Daoy (cell line): ENCODE data around the gene MYDGF. TPM values are rescaled to one million over a fixed set of nuclear protein-coding genes. Genes with fewer than 3 reads are reported as not detected.
"Not testable (repeated sequence)": the region's sequence is repeated elsewhere in the genome, so short reads cannot be mapped to it uniquely, and the experiment has no call there.

Experiments
- DNase-seq: peaks from one replicate; pipeline ENCODE4 v3.0.0-alpha.2; 2015; ENCODE audit warnings: low read depth
- total RNA-seq: library from RNA; depleted of rRNA; stranded (reverse); fragments of >200 nt; shearing (Covaris generic); gene quantifications from 2 replicates; pipeline ENCODE4 v1.2.3, GENCODE V29; 2014

Gene MYDGF
- total RNA-seq, 1 experiment from 2014 or later = 171 TPM

DNA sequence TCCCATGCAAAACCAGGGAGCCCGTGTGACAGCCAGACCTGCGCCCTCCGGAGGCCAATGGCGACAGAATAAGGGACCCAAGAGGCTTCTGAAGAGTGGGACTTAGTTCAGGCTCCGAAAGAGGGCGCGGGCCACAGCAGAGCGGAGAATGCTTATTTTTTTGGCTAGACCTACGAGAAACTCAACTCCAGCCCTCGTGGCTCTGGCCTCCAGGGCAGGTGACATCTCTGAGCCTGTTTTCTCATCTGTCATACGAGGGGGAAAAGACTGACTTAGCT lies 30.5 kb upstream of the MYDGF start:
- DNase-seq = no peak

DNA sequence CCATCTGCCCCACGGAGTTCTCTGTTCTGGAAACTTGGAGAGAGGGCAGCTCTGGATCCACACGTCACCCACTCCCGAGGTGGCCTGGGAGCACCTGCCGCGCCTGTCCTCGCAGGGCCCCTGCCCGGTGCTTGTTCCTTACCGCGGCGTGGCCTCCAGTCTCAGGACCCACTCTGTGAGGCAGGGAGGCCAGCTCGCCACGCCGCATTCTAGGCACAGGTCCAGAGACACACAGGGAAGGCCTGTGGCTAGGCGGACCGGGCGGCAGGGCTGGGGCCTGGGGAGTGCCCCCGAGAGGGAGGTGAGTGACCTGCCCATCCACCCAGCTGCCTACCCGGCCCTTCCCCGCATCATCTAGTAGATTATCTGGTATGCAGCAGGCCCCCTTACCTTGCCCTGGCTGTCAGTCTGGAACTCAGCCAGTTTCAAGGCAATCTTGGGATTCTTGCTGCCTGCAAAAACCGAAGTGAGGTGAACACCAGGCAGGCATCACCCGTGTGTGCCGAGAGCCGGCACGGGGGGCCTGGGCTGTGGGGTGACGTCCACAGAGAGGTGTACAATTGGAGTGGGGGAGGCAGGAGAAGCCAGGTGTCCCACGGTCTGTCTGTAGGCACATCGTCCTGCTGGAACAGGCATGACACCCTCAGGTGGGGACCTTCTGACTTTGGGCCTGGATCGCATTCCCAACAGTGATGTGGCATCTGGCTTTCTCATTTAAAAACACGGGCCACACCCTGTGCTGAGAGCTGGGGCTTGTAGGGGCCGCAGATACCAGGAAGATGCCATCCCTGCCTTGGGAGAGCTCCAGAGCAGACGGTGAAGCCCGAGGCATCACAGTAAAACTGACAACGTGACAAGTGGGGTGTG lies 29.9 kb upstream of the MYDGF start:
- DNase-seq = no peak

DNA sequence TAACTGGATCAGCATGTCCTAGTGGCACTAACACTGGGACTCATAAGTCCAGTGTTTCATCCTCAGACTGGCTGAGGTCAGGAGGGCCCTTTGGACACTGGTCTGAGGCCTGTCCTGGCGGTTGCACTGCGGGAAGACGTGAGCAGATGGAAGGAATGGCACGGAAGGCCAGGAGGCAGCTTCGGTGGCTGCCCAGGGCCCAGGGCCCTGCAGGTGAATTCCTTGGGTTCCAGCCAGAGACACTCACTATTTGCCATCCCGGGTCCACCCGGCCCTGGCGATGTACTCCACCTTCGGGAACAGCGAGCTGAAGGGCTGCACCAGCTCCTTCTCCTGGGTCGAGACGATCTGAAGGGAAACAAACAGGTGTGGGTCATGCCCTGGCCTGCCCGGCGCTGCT lies 27.2 kb upstream of the MYDGF start:
- no peak for DNase-seq

DNA sequence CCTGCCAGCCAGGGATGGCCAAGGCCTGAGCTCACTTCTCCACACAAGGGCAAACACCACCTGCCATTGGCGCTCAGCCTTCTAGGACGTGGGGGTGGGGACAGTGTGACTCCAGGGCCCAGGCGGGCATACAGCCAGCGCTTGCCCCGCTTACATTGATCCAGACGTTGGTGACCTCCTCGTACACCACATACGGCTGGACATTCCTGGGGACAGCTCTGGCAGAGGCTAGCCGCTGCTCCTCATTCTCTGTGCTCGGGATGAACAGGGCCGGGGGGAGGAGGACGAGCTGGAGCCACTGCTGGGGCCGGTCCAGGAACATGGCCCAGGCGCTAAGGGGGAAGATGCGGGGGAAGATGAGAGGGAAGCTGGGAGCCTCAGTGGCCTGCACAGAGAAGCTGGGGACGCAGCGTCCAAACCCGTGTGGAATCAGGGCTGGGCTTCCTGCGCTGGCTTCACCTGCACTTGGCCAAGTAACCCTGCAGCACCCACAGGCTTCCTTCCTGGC lies 25.1 kb upstream of the MYDGF start:
- no peak for DNase-seq

DNA sequence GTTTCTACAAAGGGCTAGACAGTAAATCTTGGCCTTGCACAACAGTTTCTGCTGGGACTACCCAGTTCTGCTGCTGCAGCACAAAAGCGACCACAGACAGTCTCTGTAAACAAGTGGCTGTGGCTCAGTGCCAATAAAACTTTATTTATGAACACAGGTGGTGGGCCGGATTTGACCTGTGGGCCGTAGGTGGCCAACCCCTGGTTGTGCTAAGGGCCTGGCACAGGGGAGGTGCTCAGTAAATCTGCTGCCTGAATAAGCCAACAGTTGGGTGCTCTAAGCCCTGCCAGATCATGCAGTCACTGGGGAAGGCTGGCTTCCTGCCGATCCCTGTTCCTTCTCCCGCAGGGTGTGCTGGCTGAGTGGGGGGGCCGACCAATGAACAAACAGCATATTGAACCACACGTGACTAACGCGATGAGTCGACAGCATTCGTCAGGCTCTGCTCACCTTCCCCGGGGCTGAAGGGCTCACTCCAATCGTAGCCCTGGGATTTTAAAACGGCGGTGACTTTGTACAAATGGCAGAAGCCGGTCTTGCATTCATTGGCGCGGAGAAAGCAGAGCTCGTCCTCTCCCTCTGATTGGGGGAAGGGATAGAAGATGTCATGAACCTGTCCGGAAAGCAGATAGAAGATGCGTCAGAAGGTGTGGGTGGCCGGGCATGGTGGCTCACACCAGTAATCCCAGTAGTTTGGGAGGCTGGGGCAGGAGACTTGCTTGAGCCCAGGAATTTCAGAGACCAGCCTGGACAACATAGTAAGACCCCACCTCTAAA lies 24.3 kb upstream of the MYDGF start:
- peak; percentile 97 for DNase-seq

DNA sequence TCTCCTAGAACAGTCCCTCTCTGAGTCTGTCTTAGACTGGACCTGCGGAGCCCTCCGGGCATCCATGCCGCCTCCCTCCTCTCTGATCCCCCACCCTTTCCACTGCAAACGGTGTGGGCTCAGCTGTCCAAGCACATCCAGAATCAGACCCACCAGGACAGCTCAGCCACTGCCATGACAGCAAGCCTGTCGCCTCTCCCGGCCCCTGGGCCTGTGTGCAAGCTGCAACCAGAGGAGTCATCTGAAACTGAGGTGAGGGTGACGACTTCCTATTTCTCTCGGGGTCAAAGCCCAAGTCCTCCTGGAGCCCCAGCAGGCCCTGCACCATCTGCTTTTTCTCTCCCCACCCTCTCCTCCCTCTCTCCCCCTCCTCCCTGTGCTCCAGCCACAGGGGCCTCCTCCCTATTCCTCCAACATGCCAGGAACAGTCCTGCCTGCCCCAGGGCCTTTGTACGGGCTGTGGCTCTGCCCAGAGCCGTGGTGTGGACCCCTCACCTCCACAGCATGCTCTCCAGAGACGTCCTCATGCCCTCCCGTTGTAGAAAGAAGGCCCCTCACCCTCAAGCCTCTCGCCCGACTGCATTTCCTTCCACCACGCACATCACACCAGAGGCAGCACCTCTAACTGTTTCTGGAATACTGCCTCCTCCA lies 23.5 kb upstream of the MYDGF start:
- DNase-seq = no peak

DNA sequence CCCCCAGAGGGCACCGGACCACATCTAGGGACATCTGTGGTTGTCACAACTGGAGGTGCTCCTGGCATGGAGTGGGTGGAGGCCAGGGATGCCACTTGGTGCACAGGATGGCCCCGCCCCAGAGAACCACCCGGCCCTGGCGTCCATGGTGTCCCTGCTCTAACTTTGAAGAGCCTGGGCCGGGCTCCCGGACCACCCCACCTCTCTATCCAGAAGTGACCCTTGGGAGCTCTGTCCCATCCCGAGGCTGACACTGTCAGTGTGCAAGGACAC lies 22.9 kb upstream of the MYDGF start:
- DNase-seq = no peak

DNA sequence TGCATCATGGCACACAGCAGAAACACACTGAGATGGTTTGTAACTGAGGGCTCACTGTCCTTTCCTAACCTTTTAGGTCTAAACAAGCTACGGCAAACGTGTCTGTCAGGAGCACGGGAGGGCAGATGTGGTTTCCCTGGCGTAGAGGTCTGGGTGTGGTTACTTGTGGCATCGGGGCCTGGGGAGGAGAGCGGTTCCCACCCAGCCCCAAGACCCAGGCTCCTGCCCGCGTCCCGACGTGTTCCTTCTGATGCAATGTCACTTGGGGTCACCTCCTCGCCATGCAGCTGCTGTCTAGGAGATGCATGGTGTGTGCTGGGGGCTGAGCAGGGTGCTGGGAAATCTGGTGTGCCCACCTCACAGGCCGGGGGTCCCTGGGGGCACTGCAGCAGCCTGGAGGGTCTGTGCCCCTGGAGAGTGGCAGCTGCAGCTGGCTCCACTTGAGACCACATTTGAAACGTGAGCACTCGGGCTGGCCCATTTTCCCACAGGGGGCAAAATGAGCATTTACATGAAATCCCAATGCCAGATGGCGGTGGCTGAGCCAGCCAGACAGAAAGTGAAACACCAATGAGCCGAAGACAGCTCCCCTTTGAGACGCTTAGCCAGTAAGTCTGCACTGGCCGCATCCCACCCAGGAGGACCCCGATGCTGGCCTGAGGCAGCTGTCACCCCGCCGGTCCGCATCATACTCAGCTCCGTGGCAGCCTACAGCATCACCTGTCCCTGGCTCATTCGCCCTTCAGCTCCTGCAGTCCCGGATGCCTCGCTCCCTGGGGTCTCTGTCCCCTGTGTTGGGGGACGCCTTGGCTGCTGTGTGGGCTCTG lies 22.3 kb upstream of the MYDGF start:
- DNase-seq = no peak

DNA sequence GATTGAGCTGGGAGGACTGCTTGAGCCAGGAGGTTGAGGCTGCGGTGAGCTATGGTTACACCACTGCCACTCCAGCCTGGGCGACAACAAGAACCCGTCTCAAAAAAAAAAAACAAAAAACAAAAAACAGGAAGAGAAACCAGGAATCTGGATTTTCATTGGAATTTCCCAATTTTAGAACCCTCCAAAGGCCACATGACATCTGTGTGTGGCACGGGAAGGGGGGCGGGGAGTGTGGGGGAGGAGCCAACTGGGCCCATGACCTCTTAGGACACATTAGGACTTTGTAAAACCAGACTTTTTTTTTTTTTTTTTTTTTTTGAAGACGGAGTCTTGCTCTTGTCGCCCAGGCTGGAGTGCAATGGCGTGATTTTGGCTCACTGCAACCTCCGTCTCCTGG lies 21.2 kb upstream of the MYDGF start:
- DNase-seq = no peak

DNA sequence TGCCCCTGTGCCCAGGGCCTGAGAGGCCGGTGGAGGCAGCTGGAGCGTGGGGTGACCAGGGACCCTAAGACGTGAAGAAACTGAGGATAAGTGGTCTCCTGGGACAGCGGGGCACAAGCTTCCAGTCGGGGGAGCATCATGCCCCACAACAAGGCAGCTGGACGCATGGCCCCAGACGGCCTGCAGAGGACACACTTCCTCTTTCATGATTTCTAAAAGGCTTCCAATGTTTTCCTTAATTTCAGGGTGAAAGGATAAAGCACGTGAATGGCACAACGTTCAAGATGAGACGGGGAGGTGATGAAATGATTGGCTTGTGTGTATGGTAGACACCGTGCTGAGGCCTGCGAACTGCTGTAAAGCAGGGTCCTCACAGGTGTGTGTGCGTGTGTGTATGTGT lies 20.2 kb upstream of the MYDGF start:
- DNase-seq = no peak

DNA sequence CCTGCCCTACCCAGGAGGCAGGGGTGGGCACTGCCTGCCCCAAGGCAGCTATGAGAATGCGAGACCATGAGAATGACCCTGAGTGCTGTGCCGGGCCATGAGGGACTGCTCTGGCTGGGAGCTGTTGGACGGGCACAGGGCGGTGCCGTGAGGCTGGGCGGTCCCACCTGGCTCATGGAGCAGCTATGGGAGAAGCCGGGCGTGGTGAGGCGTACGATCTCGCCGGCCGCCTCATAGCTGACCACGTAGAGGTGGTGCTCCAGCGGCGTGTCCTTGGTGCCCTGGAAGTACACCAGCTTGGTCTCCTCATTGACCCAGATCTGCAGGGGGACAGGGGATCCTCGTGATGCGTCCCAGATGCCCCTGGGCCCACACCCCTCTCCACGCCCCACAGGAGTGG lies 19.3 kb upstream of the MYDGF start:
- no peak for DNase-seq

DNA sequence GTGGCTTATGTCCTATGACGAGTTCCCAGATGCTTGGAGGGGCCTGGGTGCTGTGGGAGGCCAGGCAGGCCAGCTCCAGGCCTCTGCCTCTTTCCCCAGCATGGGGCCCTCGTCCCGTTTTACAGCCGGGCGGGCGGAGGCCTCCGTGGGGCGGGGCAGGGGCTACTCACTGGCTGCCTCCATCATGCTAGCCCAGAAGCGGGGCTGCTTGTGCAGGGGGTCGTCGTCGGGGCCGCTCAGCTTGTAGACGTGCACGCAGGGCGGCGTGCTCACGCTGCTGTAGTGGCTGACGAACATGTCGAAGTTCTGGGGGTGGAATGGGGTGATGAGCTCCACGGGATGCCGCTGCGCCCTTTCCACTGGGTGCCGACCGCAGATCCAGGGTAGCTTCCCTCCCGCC lies 18.4 kb upstream of the MYDGF start:
- DNase-seq = no peak

DNA sequence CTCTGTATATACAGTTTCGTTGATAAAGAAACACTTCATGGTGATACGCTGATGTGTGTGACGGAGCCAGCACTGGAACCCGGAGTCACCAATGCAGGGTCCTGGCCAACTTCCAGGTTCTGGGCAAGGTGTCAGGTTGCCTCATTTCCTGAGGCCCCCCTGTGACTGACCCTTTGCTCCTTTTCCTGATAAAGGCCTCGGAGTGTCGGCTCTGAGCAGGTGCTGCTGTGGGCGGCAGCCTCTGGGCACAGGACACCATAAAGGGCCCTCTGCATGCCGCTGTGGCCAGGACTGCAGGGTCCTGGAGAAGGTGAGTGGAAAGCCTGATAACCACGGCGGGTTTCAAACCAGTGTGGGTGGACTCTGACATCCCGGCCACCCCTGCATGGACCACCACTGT lies 17.3 kb upstream of the MYDGF start:
- DNase-seq = peak; percentile 44

DNA sequence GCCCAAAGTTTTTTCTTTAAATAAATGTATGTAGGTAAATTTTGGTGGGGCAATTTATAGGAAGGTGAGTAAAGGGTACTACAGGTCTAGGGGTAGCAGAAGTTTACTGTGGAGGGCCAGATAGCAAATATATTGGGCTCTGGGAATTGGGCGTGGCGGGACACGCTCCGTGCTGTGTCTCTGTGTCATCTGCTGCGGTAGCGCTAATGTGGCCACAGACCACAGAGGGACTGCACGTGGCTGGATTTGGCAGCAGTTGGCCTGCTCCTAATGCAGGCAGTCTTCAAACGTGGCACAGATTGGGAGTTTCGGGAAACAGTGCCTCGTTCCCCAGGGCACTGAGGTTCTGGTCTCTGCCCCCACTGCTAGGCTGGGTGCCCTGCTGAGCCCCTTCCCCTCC lies 16.6 kb upstream of the MYDGF start:
- no peak for DNase-seq

DNA sequence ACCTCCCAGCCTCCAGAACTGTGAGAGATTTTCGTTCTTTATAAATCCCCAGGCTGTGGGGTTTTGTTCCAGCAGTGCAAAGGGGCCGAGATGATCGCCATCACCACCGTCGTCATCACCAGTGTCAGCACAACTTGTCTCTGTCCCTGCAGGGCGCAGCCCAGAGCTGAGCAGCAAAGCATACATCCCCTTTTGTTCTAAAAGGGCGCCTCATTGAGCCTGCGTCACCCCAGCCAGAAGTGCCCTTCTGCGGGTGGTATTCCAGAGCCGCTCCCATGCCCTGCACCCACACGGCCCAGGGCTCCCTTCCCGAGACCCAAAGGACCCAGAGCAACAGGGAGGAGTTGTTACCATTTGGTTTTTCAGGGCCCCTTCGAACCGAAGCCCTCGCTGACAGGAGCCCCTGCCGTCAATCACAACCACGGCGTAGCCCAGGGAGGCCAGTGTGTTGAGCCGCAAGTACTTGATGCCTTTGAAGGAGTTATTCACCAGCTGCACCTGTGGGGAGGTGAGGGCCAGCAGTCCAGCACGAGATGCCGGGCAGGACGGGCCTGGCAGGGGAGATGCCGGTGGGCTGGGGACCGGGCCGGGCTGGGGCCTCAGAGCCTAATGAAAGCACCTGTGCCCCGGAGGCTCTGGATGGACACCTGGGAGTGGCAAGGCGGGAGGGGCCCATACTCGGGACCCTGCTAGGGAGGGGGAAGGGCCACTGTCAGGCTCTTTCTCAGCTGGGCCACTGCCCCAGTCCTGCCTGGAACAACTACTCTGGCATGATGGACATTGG lies 14.4 kb upstream of the MYDGF start:
- no peak for DNase-seq

DNA sequence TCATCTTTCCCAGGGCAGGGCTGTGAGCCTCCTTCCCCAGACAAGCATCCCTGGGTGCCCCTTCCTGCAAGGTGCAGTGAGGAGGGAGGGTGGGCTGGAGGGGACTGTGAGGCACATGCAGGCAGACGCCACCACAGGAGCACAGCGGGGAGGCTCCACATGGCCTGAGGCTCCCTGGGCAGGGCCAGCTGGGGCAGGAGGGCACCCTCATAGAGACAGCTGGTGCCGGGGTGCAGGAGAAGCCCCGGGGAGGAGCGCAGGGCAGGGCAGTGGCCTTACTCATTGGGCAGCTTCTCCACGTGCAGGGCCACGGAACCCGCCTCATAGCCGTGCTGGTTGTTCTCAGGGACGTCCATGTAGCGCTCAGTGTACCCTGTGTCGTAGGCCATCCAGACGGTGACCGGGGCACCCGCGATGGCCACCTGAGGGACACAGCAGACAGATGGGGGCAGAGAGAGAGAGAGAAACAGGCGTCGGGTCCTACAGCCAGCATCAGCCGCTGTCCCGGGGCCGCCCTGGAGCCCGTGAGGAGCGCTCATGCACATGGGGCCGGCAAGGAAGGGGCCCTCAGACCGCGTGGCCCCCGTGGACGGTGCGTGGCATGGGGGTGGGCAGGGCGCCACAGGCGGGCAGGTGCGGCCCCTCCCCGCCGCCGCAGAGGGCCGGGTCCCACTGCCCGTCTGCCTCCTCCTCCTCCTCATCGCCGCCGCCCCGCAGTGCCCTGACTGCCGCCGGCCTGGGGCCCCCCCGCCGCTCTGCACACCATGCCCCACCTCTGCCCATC lies 12.5 kb upstream of the MYDGF start:
- DNase-seq = no peak

DNA sequence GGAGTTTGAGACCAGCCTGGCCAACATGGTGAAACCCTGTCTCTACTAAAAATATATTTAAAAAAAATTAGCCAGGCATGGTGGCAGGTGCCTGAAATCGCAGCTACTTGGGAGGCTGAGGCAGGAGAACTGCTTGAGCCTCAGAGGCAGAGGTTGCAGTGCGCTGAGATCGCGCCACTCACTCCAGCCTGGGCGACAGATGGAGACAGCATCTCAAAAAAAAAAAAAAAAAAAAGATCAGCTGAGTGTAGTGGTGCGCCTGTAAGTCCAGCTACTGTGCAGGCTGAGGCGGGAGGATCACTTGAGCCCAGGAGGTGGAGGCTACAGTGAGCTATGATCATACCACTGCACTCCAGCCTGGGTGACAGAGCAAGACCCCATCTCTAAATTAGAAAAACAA lies 9.9 kb upstream of the MYDGF start:
- not testable (repeated sequence) for DNase-seq

DNA sequence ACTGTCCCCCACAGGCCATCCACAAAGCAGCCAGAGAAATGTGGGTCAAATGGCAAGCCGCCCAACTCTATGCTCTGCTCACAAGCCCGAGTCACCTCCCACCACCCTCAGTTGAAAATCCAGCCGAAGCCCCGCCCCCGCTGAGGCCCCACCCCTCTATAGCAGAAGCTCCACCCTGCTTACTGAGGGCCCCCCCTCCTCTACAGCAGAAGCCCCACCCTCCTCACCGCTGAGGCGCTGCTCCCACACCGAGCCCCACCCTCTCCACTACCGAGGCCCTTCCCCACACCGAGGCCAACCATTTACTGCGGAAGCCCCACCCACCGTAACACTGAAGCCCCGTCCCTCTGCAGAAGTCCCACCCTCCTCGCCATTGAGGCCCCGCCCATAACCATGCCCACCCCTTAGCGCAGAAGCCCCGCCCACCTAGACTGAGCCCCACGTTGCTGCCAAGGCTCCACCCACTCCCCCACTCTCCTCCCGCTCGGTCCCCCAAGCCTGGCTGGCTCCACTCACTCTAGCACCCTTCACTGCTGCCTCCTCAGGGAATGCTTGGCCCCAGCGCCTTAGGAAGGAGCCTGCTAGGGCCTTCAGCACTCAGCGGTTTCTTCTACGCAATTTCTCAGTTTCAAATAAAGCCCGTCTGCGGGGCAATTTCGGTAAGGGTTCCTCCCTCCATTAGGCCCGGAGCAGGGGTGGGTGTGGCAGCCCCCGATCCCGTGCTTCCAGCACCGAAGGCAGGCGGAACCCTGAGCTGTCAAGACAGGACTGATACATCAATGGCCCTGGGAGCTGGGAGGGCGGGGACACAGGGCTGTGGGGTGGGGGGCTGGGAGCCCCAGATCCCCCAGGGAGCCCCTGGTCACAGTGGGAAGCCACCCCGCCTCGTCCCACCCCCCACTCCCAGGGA lies 9.0 kb upstream of the MYDGF start:
- peak; percentile 29 for DNase-seq

DNA sequence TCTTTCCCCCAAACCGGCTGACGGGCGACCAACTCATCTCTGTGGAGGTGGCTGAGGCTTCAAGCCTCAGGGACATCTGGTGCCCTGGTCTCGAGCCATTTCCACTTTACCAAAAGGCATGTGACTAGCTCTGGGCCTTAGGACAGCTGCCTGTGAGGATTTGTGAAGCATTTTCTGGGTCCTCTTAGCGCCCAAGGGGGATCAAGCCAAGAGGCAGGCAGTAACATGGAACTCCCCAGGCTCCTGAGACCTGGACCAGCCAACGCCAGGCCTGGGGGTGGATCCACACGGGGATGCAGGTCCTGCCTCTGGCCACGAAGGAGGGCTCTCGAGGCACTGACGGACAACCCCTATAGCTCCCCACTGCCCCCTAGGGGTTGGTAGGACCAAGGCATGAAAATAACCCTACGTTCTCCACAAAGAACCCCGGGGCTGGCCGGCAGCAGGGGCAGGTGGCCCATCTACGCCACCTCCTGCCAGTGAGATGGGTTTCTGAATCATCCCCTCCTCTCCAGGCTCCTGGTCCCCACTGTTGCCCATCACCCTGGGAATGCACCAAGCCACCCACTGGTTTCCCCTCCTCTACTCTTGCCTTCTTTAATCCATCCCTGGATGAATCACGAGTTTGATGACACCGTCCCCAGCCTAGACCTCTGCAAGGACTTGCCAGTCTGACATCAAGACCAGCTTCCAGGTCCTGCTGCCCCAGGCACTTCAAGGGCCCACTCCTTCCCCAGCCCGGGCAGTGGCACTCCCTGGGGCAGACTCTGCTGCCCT lies 7.0 kb upstream of the MYDGF start:
- peak; percentile 60 for DNase-seq
